CD4-positive, alpha-beta memory T cell (primary cell): Measurements from ENCODE around the gene FNDC11. TPM values are rescaled to one million over a fixed set of nuclear protein-coding genes. Genes with fewer than 3 reads are reported as not detected.
A peak's percentile ranks its signal among the peaks of the same experiment; 100 is the strongest.

Experiments
- CTCF ChIA-PET: fragments of 350-600 bp; sonication (Branson Sonifier 250); formaldehyde crosslinking; loops from one replicate; lab custom pipeline; 2021; ENCODE audit warnings: inconsistent platforms; ENCODE audit not compliant: partially characterized antibody; lab: Charles Lee
- POLR2A ChIA-PET: fragments of 350-600 bp; sonication (Branson Sonifier 250); formaldehyde crosslinking; loops from one replicate; lab custom pipeline; 2021; ENCODE audit not compliant: partially characterized antibody; lab: Charles Lee
- DNase-seq, 5 donors: peaks; one replicate each; pipeline versions ENCODE4 v3.0.0 to v3.0.0-alpha.2; 2020 to 2022; ENCODE audit warnings: mixed read lengths in 1 of 5
- H3K27ac ChIP-seq: one replicate; pipeline ENCODE4 v1.7.0; 2013; ENCODE audit warnings: low read depth, low read length
- H3K27me3 ChIP-seq: 2 replicates; pipeline ENCODE4 v1.7.0; 2013; ENCODE audit warnings: mild to moderate bottlenecking, low read length, moderate library complexity; ENCODE audit not compliant: insufficient read depth
- H3K36me3 ChIP-seq: 2 replicates; pipeline ENCODE4 v1.7.0; 2013; ENCODE audit warnings: mild to moderate bottlenecking, low read length, moderate library complexity; ENCODE audit not compliant: insufficient read depth
- H3K4me1 ChIP-seq: 2 replicates; pipeline ENCODE4 v1.7.0; 2013; ENCODE audit warnings: mild to moderate bottlenecking, low read length, moderate library complexity; ENCODE audit not compliant: insufficient read depth
- H3K4me3 ChIP-seq, 2 donors: one replicate each; pipeline ENCODE4 v1.7.0; 2013; ENCODE audit warnings: low read length in 2 of 2, mild to moderate bottlenecking in 1 of 2
- H3K9me3 ChIP-seq, 2 donors: one replicate each; pipeline ENCODE4 v1.7.0; 2013; ENCODE audit warnings: low read length in 2 of 2, control low read depth in 1 of 2; ENCODE audit not compliant: control insufficient read depth in 1 of 2
- H3K27ac Mint-ChIP-seq, 7 donors: one replicate each; pipeline ENCODE4 v1.8.0; 2020 to 2021; ENCODE audit warnings: mixed read lengths in 7 of 7, mild to moderate bottlenecking in 6 of 7, inconsistent platforms in 3 of 7, moderate library complexity in 3 of 7
- H3K27me3 Mint-ChIP-seq, 2 donors: one replicate each; pipeline ENCODE4 v1.8.0; 2020 to 2021; ENCODE audit warnings: mixed read lengths in 2 of 2
- H3K36me3 Mint-ChIP-seq, 2 donors: one replicate each; pipeline ENCODE4 v1.8.0; 2020 to 2021; ENCODE audit warnings: mixed read lengths in 2 of 2, inconsistent platforms in 1 of 2, mild to moderate bottlenecking in 1 of 2
- H3K4me1 Mint-ChIP-seq, 4 donors: one replicate each; pipeline ENCODE4 v1.8.0; 2020 to 2021; ENCODE audit warnings: mixed read lengths in 4 of 4, mild to moderate bottlenecking in 1 of 4
- H3K4me3 Mint-ChIP-seq, 8 donors: one replicate each; pipeline ENCODE4 v1.8.0; 2020 to 2021; ENCODE audit warnings: mixed read lengths in 8 of 8, mild to moderate bottlenecking in 7 of 8, moderate library complexity in 6 of 8, inconsistent platforms in 3 of 8
- H3K9me3 Mint-ChIP-seq, 8 donors: one replicate each; pipeline ENCODE4 v1.8.0; 2020 to 2021; ENCODE audit warnings: mixed read lengths in 8 of 8, mild to moderate bottlenecking in 5 of 8, inconsistent platforms in 3 of 8, moderate library complexity in 1 of 8
- intact Hi-C: fragments of 100-400 bp; cut with micrococcal nuclease; formaldehyde crosslinking; loops from one replicate; pipeline ENCODE4 v1.15.1; 2023
- polyA plus RNA-seq, 2 donors: library from polyadenylated mRNA; unstranded; fragments of 300-500 nt; fragmentation: Illumina TruSeq; gene quantifications; one replicate each; pipeline ENCODE4 v1.2.3, GENCODE V29; 2021
- total RNA-seq, 2 experiments: library from RNA; stranded (reverse); gene quantifications; one replicate each; pipeline ENCODE4 v1.2.3, GENCODE V29; 2021

Gene FNDC11
- total and polyA plus RNA-seq, 4 experiments from 2014 or later = 0.38 to 1.5 (median 0.82) TPM

- Histone ChIP-seq H3K4me3 (no peak overlapping the region), H3K27ac (no peak overlapping the region), H3K36me3 (no peaks in the 10 kb centered on the region), H3K27me3 (no peaks in the 10 kb centered on the region), H3K4me1 (no peaks in the 10 kb centered on the region), H3K9me3 (no peaks in the 10 kb centered on the region)
- peak in 1 of 5 donors; percentile 13 for DNase-seq
- intact Hi-C loops = no loop called here
- Mint-ChIP-seq H3K4me1 (peaks cover 4 to 12% (median 6%) of the 10 kb centered on the region in 4 donors), H3K4me3 (peak overlapping the region in 1 of 8 donors; percentile 2), H3K36me3 (no peaks in the 10 kb centered on the region), H3K9me3 (no peaks in the 10 kb centered on the region), H3K27me3 (peaks cover 0 to 3% of the 10 kb centered on the region in 2 donors), H3K27ac (no peak overlapping the region)
- ChIA-PET CTCF (interaction anchor here (0.7 kb wide), 1 partner anchor 1388 kb away, joined by 3 read pairs; no protein-coding TSS in a partner anchor), POLR2A (interaction anchor here (0.8 to 1.0 kb wide), 2 partner anchors 10 kb away, joined by 3 read pairs; partner anchors contain the start of gene PPDPF)
These were observed 23.2 kb upstream of the FNDC11 start for GRCh38 chr20:63530788-63531160.

- Mint-ChIP-seq H3K27me3 (peaks cover 0 to 3% of the 10 kb centered on the region in 2 donors), H3K4me3 (peak overlapping the region in 2 of 8 donors; percentile 13 to 24), H3K9me3 (no peaks in the 10 kb centered on the region), H3K4me1 (peaks cover 4 to 13% (median 6%) of the 10 kb centered on the region in 4 donors), H3K36me3 (no peaks in the 10 kb centered on the region), H3K27ac (peak overlapping the region in 3 of 7 donors; percentile 26 to 74 (median 59))
- Histone ChIP-seq H3K36me3 (no peaks in the 10 kb centered on the region), H3K27ac (no peak overlapping the region), H3K4me3 (no peak overlapping the region), H3K9me3 (no peaks in the 10 kb centered on the region), H3K4me1 (peaks cover 3% of the 10 kb centered on the region), H3K27me3 (no peaks in the 10 kb centered on the region)
- ChIA-PET POLR2A (interaction anchor here (0.8 kb wide), 1 partner anchor 11 kb away, joined by 3 read pairs; no protein-coding TSS in a partner anchor), CTCF (no interaction called here)
- intact Hi-C loops = no loop called here
- peak in 1 of 5 donors; percentile 29 for DNase-seq
These were observed 22.1 kb upstream of the FNDC11 start for GRCh38 chr20:63531686-63532448.

GRCh38 chr20:63532449-63532971, 21.4 kb upstream of the FNDC11 start:
- Histone ChIP-seq H3K4me1 (peaks cover 10% of the 10 kb centered on the region), H3K27me3 (no peaks in the 10 kb centered on the region), H3K4me3 (no peak overlapping the region), H3K36me3 (no peaks in the 10 kb centered on the region), H3K9me3 (no peaks in the 10 kb centered on the region), H3K27ac (no peak overlapping the region)
- Mint-ChIP-seq H3K27me3 (peaks cover 0 to 3% of the 10 kb centered on the region in 2 donors), H3K4me1 (peaks cover 5 to 18% (median 7%) of the 10 kb centered on the region in 4 donors), H3K4me3 (no peak overlapping the region), H3K36me3 (no peaks in the 10 kb centered on the region), H3K9me3 (no peaks in the 10 kb centered on the region), H3K27ac (peak overlapping the region in 1 of 7 donors; percentile 32)
- ChIA-PET CTCF (no interaction called here), POLR2A (interaction anchor here (0.9 kb wide), 1 partner anchor 12 kb away, joined by 3 read pairs; the partner anchor contains the start of gene PPDPF)
- DNase-seq = peak in 1 of 5 donors; percentile 32
- intact Hi-C loops = no loop called here

GRCh38 chr20:63533388-63533787, 20.6 kb upstream of the FNDC11 start:
- H3K27ac ChIP-seq = no peak overlapping the region
- Mint-ChIP-seq H3K4me3 (no peak overlapping the region), H3K4me1 (peaks cover 5 to 22% (median 7%) of the 10 kb centered on the region in 4 donors), H3K27ac (peak overlapping the region in 1 of 7 donors; percentile 32), H3K27me3 (peaks cover 0 to 3% of the 10 kb centered on the region in 2 donors), H3K9me3 (no peaks in the 10 kb centered on the region), H3K36me3 (no peaks in the 10 kb centered on the region)
- POLR2A ChIA-PET = interaction anchor here (0.9 kb wide), 1 partner anchor 13 kb away, joined by 3 read pairs; the partner anchor contains the start of gene PPDPF
- H3K4me3 ChIP-seq = no peak overlapping the region
- H3K9me3 ChIP-seq = no peaks in the 10 kb centered on the region
- H3K4me1 ChIP-seq = peaks cover 18% of the 10 kb centered on the region
- no peaks in the 10 kb centered on the region for H3K27me3 ChIP-seq
- DNase-seq = peak in 1 of 5 donors; percentile 10
- CTCF ChIA-PET = no interaction called here
- H3K36me3 ChIP-seq = no peaks in the 10 kb centered on the region
- intact Hi-C loops = no loop called here

- H3K4me3 Mint-ChIP-seq = no peak overlapping the region
- ChIA-PET POLR2A (interaction anchor here (6.6 kb wide), 1 partner anchor 11 kb away, joined by 84 read pairs; the partner anchor contains the start of gene PPDPF), CTCF (no interaction called here)
- Histone ChIP-seq H3K4me3 (no peak overlapping the region), H3K27me3 (no peaks in the 10 kb centered on the region), H3K36me3 (no peaks in the 10 kb centered on the region), H3K9me3 (no peaks in the 10 kb centered on the region), H3K27ac (no peak overlapping the region), H3K4me1 (peaks cover 24% of the 10 kb centered on the region)
- H3K9me3 Mint-ChIP-seq = no peaks in the 10 kb centered on the region
- H3K27ac Mint-ChIP-seq = no peak overlapping the region
- peaks cover 2 to 24% (median 6%) of the 10 kb centered on the region in 4 donors for H3K4me1 Mint-ChIP-seq
- no peaks in the 10 kb centered on the region for H3K36me3 Mint-ChIP-seq
- DNase-seq = peak in 1 of 5 donors; percentile 9
- intact Hi-C loops = no loop called here
- H3K27me3 Mint-ChIP-seq = peaks cover 0 to 3% of the 10 kb centered on the region in 2 donors
These were observed 20.0 kb upstream of the FNDC11 start for GRCh38 chr20:63533871-63534393.

- no peaks in the 10 kb centered on the region for H3K27me3 ChIP-seq
- H3K36me3 ChIP-seq = no peaks in the 10 kb centered on the region
- DNase-seq = peak in 1 of 5 donors; percentile 14
- Mint-ChIP-seq H3K4me1 (peaks cover 0 to 24% (median 6%) of the 10 kb centered on the region in 4 donors), H3K27ac (peak overlapping the region in 1 of 7 donors; percentile 12), H3K36me3 (no peaks in the 10 kb centered on the region), H3K27me3 (peaks cover 0 to 3% of the 10 kb centered on the region in 2 donors), H3K4me3 (no peak overlapping the region), H3K9me3 (no peaks in the 10 kb centered on the region)
- no peaks in the 10 kb centered on the region for H3K9me3 ChIP-seq
- intact Hi-C loops = no loop called here
- ChIA-PET CTCF (no interaction called here), POLR2A (interaction anchor here (6.6 kb wide), 1 partner anchor 12 kb away, joined by 84 read pairs; the partner anchor contains the start of gene PPDPF)
- peaks cover 27% of the 10 kb centered on the region for H3K4me1 ChIP-seq
- H3K27ac ChIP-seq = no peak overlapping the region
- no peak overlapping the region for H3K4me3 ChIP-seq
These were observed 19.5 kb upstream of the FNDC11 start for GRCh38 chr20:63534427-63534830.
